ENCODE data around the gene CDC25C.
A peak's percentile ranks its signal among the peaks of the same experiment; 100 is the strongest.

Gene CDC25C

DNA sequence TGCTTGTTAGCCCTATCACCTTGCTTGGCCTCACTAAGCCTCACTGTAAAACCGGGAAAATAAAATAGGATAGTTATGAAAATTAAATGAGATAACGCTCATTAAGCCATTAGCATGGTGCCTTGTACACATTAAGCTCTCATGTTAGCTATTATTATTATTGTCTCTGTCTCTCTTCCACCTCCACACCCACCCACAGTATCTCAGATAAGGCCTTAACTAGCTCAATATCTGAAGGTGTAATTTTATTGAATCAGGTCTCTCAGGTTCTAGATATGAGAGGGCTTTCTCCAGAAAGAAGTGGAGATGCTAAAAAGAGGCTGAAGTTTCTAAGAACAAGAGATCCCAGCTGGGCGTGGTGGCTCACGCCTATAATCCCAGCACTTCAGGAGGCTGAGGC is 84.8 kb downstream of the CDC25C start:
- Histone ChIP-seq H3K36me3 (ENCODE audit: low read depth) (no peaks in the 10 kb centered on the region), H3K27ac (ENCODE audit: poor library complexity, severe bottlenecking) (no peak overlapping the region), H3K27me3 (ENCODE audit: insufficient read depth, poor library complexity, severe bottlenecking) (peaks cover 25% of the 10 kb centered on the region), H3K4me3 (ENCODE audit: severe bottlenecking) (no peak overlapping the region), H3K9me3 (ENCODE audit: severe bottlenecking) (no peaks in the 10 kb centered on the region), H3K4me1 (ENCODE audit: insufficient read depth, poor library complexity, severe bottlenecking) (no peaks in the 10 kb centered on the region)
- DNase-seq (ENCODE audit: low spot score) (no peak), ATAC-seq (ENCODE audit: low read depth) (no peak)
- TF ChIP-seq, protein P1, sequence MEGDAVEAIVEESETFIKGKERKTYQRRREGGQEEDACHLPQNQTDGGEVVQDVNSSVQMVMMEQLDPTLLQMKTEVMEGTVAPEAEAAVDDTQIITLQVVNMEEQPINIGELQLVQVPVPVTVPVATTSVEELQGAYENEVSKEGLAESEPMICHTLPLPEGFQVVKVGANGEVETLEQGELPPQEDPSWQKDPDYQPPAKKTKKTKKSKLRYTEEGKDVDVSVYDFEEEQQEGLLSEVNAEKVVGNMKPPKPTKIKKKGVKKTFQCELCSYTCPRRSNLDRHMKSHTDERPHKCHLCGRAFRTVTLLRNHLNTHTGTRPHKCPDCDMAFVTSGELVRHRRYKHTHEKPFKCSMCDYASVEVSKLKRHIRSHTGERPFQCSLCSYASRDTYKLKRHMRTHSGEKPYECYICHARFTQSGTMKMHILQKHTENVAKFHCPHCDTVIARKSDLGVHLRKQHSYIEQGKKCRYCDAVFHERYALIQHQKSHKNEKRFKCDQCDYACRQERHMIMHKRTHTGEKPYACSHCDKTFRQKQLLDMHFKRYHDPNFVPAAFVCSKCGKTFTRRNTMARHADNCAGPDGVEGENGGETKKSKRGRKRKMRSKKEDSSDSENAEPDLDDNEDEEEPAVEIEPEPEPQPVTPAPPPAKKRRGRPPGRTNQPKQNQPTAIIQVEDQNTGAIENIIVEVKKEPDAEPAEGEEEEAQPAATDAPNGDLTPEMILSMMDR (IDR thresholded peaks at IDR 0.05; ENCODE audit: poor library complexity, severe bottlenecking), result no peak

DNA sequence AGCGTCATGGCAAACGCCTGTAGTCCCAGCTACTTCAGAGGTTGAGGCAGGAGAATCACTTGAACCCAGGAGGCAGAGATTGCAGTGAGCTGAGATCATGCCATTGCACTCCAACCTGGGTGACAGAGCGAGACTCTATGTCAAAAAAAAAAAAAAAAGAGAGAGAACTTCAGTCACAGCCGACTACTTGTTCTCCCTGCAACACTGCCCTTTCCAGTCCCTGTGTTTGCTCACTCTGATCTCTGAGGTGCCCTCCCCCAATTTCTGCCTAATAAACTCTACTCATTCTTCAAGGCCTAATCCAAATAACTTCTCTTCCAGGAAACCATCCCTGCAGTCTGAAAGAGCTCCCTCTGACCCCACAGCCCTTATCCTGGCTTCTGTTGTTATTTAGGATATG is 85.3 kb downstream of the CDC25C start:
- Histone ChIP-seq H3K36me3 (ENCODE audit: low read depth) (no peaks in the 10 kb centered on the region), H3K27me3 (ENCODE audit: insufficient read depth, poor library complexity, severe bottlenecking) (peaks cover 30% of the 10 kb centered on the region), H3K9me3 (ENCODE audit: severe bottlenecking) (no peaks in the 10 kb centered on the region), H3K4me3 (ENCODE audit: severe bottlenecking) (no peak overlapping the region), H3K27ac (ENCODE audit: poor library complexity, severe bottlenecking) (no peak overlapping the region), H3K4me1 (ENCODE audit: insufficient read depth, poor library complexity, severe bottlenecking) (no peaks in the 10 kb centered on the region)
- TF ChIP-seq, protein P1 (IDR thresholded peaks at IDR 0.05; ENCODE audit: poor library complexity, severe bottlenecking), result no peak
- ATAC-seq (ENCODE audit: low read depth) (no peak), DNase-seq (ENCODE audit: low spot score) (no peak)

DNA sequence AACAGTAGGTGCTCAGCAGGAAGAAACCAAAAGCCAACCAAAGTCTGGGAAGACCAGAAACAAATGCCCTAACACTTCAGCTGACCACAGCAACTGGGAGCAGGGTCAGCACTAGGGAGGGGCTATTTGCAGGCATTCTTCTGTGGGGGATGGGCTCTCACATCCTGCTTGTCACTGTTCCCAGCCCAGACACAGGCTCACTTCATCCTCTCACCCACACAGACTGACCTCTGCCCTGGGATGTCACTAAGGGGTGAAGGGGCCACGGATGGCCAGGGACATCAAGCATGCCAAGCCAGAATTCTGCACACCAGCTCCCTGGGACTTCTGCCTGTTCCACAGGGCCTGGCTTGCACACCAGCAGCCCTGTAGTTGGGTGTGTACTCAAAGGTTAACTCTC is 85.9 kb downstream of the CDC25C start:
- Histone ChIP-seq H3K27ac (ENCODE audit: poor library complexity, severe bottlenecking) (no peak overlapping the region), H3K9me3 (ENCODE audit: severe bottlenecking) (no peaks in the 10 kb centered on the region), H3K27me3 (ENCODE audit: insufficient read depth, poor library complexity, severe bottlenecking) (peaks cover 36% of the 10 kb centered on the region), H3K4me1 (ENCODE audit: insufficient read depth, poor library complexity, severe bottlenecking) (no peaks in the 10 kb centered on the region), H3K4me3 (ENCODE audit: severe bottlenecking) (no peak overlapping the region), H3K36me3 (ENCODE audit: low read depth) (no peaks in the 10 kb centered on the region)
- ATAC-seq (ENCODE audit: low read depth) (no peak), DNase-seq (ENCODE audit: low spot score) (no peak)
- TF ChIP-seq, protein P1 (IDR thresholded peaks at IDR 0.05; ENCODE audit: poor library complexity, severe bottlenecking), result no peak

DNA sequence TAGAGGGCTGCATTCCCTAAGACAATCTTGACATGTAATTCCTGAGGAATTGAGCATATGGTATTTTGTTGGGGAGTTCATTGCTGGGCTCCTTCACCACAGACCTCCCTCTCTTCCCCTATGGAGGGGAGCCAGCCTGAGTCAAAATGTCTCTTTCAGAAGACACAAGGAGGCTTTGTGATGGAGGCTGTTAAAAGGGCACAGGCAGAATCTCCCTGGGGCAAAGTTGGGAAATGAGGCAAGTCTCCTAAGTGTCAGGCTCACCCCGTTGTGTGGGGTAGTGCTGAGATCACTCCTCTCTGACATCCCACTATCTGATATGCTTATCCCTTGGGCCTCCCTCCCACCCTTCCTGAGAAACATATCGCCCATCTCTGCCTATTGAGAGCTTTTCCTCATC is 87.8 kb downstream of the CDC25C start:
- no peak overlapping the region for H3K4me3 ChIP-seq (ENCODE audit: severe bottlenecking)
- H3K4me1 ChIP-seq (ENCODE audit: insufficient read depth, poor library complexity, severe bottlenecking), result no peaks in the 10 kb centered on the region
- peaks cover 42% of the 10 kb centered on the region for H3K27me3 ChIP-seq (ENCODE audit: insufficient read depth, poor library complexity, severe bottlenecking)
- no peak overlapping the region for H3K27ac ChIP-seq (ENCODE audit: poor library complexity, severe bottlenecking)
- no peak; the same call in 2 of the 3 replicates for ATAC-seq (ENCODE audit: low read depth)
- TF ChIP-seq, protein P1 (IDR thresholded peaks at IDR 0.05; ENCODE audit: poor library complexity, severe bottlenecking), result no peak
- no peak for DNase-seq (ENCODE audit: low spot score)
- H3K36me3 ChIP-seq (ENCODE audit: low read depth), result no peaks in the 10 kb centered on the region
- H3K9me3 ChIP-seq (ENCODE audit: severe bottlenecking), result no peaks in the 10 kb centered on the region

DNA sequence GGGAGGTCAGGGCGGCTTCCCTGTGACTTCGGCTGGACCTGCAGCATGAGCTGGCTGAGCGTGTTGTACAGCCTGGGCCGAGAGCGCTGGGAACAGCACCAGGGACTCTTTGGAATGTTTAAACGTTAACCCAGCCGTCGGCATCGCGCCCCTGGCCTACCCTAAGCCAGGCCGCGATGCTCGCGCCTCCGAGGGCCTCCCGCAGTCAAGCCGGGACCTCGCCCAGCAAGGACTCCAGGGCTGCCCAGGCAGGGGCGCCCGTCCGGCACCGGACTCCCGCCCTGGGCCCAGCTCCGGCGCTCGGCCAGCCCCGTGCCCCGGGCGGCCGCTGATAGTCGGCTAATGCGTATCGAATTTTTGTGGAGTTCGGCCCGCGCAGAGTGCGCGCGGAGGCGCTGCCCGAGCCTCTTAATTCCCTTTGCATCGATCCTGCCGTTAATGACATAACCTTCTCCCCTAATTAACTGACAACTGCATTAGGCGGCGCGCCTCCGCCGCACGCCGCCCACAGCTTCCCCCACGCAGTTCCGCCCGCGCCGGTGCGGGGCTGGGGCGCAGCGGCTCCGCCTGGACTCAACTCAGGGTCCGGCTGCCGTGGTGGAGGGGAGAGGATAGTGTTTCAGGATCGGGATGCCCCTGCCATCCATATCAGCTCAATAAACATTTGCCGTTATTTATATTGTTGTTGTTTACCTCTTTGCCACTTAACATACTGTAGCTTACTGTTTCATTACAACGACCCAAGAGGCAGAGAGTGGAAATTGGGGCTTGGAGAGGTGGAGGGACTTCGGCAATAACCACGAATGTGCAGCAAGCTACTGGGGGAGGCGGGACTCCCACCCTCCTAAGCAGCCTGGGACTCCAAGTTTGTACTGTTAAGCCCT is 89.7 kb downstream of the CDC25C start:
- Histone ChIP-seq H3K9me3 (ENCODE audit: severe bottlenecking) (no peaks in the 10 kb centered on the region), H3K27me3 (ENCODE audit: insufficient read depth, poor library complexity, severe bottlenecking) (peaks cover 42% of the 10 kb centered on the region), H3K27ac (ENCODE audit: poor library complexity, severe bottlenecking) (no peak overlapping the region), H3K4me3 (ENCODE audit: severe bottlenecking) (peak overlapping the region; percentile 25), H3K36me3 (ENCODE audit: low read depth) (no peaks in the 10 kb centered on the region), H3K4me1 (ENCODE audit: insufficient read depth, poor library complexity, severe bottlenecking) (no peaks in the 10 kb centered on the region)
- peak; percentile 65 for ATAC-seq (ENCODE audit: low read depth)
- TF ChIP-seq, protein P1 (IDR thresholded peaks at IDR 0.05; ENCODE audit: poor library complexity, severe bottlenecking), result no peak
- DNase-seq (ENCODE audit: low spot score), result no peak
